HG02981 (cell line): Measurements from ENCODE around the gene POLD2.

Experiments
- ATAC-seq: cut with Tn5 transposase; IDR thresholded peaks from one replicate; pipeline ENCODE4 v1.9.1; 2021; ENCODE audit warnings: mild to moderate bottlenecking, moderate library complexity; ENCODE audit not compliant: unreplicated experiment

The POLD2 gene

GRCh38 chr7:44066494-44067063 lies 56.8 kb downstream of the POLD2 start:
- no peak for ATAC-seq

GRCh38 chr7:44066111-44066460 lies 57.3 kb downstream of the POLD2 start:
- no peak for ATAC-seq

- ATAC-seq: no peak
Observed at GRCh38 chr7:44065431-44066110, 57.8 kb downstream of the POLD2 start, which contains the start of gene PGAM2. TSS of gene PGAM2 (minus strand) at chr7:44065567. CDS start at chr7:44065529, 38 bp downstream.

- ATAC-seq: no peak
Observed at GRCh38 chr7:44064791-44065430, 58.4 kb downstream of the POLD2 start.
